Measurements from ENCODE around the gene NUP214. TPM values are rescaled to one million over a fixed set of nuclear protein-coding genes. Genes with fewer than 3 reads are reported as not detected.

The NUP214 gene
- total RNA-seq, 1 experiment from 2014 or later, result 10.8 TPM

GRCh38 chr9:131218370-131218769 lies 93.0 kb downstream of the NUP214 start:
- Histone ChIP-seq H3K36me3 (peaks cover 25% of the 10 kb centered on the region), H3K4me3 (no peak overlapping the region), H3K9me3 (replicated peaks) (no peaks in the 10 kb centered on the region), H3K4me1 (replicated peaks) (no peaks in the 10 kb centered on the region), H3K27me3 (replicated peaks) (no peaks in the 10 kb centered on the region), H3K27ac (no peak overlapping the region)
- DNase-seq (ENCODE audit: low read depth in 1 of 2, low spot score in 2 of 2), result no peak

GRCh38 chr9:131220485-131220884 lies 95.1 kb downstream of the NUP214 start:
- no peak overlapping the region for H3K4me3 ChIP-seq
- no peaks in the 10 kb centered on the region for H3K4me1 ChIP-seq (replicated peaks)
- no peak for DNase-seq (ENCODE audit: low read depth in 1 of 2, low spot score in 2 of 2)
- no peaks in the 10 kb centered on the region for H3K9me3 ChIP-seq (replicated peaks)
- H3K27ac ChIP-seq, result no peak overlapping the region
- no peaks in the 10 kb centered on the region for H3K27me3 ChIP-seq (replicated peaks)
- H3K36me3 ChIP-seq, result peaks cover 25% of the 10 kb centered on the region

GRCh38 chr9:131222460-131222859 lies 97.1 kb downstream of the NUP214 start:
- Histone ChIP-seq H3K9me3 (replicated peaks) (no peaks in the 10 kb centered on the region), H3K27me3 (replicated peaks) (no peaks in the 10 kb centered on the region), H3K27ac (no peak overlapping the region), H3K4me3 (no peak overlapping the region), H3K4me1 (replicated peaks) (0 out of 2 replicates have a peak, but pooled peaks cover 4% of the 10 kb centered on the region), H3K36me3 (peaks cover 25% of the 10 kb centered on the region)
- no peak for DNase-seq (ENCODE audit: low read depth in 1 of 2, low spot score in 2 of 2)

- Histone ChIP-seq H3K27me3 (replicated peaks) (no peaks in the 10 kb centered on the region), H3K36me3 (peaks cover 26% of the 10 kb centered on the region), H3K27ac (no peak overlapping the region), H3K9me3 (replicated peaks) (no peaks in the 10 kb centered on the region), H3K4me1 (replicated peaks) (0 out of 2 replicates have a peak, but pooled peaks cover 4% of the 10 kb centered on the region), H3K4me3 (no peak overlapping the region)
- DNase-seq (ENCODE audit: low read depth in 1 of 2, low spot score in 2 of 2), result no peak
Observed at GRCh38 chr9:131226226-131226625, 100.8 kb downstream of the NUP214 start.

GRCh38 chr9:131227112-131227958 lies 101.9 kb downstream of the NUP214 start:
- H3K4me1 ChIP-seq (replicated peaks), result 0 out of 2 replicates have a peak, but pooled peaks cover 4% of the 10 kb centered on the region
- H3K27ac ChIP-seq, result no peak overlapping the region
- H3K27me3 ChIP-seq (replicated peaks), result no peaks in the 10 kb centered on the region
- H3K9me3 ChIP-seq (replicated peaks), result no peaks in the 10 kb centered on the region
- H3K36me3 ChIP-seq, result peaks cover 26% of the 10 kb centered on the region
- H3K4me3 ChIP-seq, result no peak overlapping the region
- no peak for DNase-seq (ENCODE audit: low read depth in 1 of 2, low spot score in 2 of 2)

GRCh38 chr9:131227959-131228460 lies 102.6 kb downstream of the NUP214 start:
- no peak for DNase-seq (ENCODE audit: low read depth in 1 of 2, low spot score in 2 of 2)

GRCh38 chr9:131228988-131229387 lies 103.6 kb downstream of the NUP214 start:
- DNase-seq (ENCODE audit: low read depth in 1 of 2, low spot score in 2 of 2), result no peak
- Histone ChIP-seq H3K27me3 (replicated peaks) (no peaks in the 10 kb centered on the region), H3K9me3 (replicated peaks) (no peaks in the 10 kb centered on the region), H3K4me1 (replicated peaks) (0 out of 2 replicates have a peak, but pooled peaks cover 4% of the 10 kb centered on the region), H3K36me3 (peaks cover 30% of the 10 kb centered on the region), H3K4me3 (no peak overlapping the region), H3K27ac (no peak overlapping the region)

More at GRCh38 chr9:131227959-131228460, 102.6 kb downstream of the NUP214 start:
- Histone ChIP-seq H3K4me3 (no peak overlapping the region), H3K27ac (no peak overlapping the region), H3K9me3 (replicated peaks) (no peaks in the 10 kb centered on the region), H3K4me1 (replicated peaks) (0 out of 2 replicates have a peak, but pooled peaks cover 4% of the 10 kb centered on the region), H3K36me3 (peaks cover 26% of the 10 kb centered on the region), H3K27me3 (replicated peaks) (no peaks in the 10 kb centered on the region)

- Histone ChIP-seq H3K36me3 (peaks cover 29% of the 10 kb centered on the region), H3K4me3 (no peak overlapping the region), H3K27me3 (replicated peaks) (no peaks in the 10 kb centered on the region), H3K9me3 (replicated peaks) (no peaks in the 10 kb centered on the region), H3K4me1 (replicated peaks) (peaks cover 9% of the 10 kb centered on the region), H3K27ac (no peak overlapping the region)
- no peak for DNase-seq (ENCODE audit: low read depth in 1 of 2, low spot score in 2 of 2)
Observed at GRCh38 chr9:131233556-131233955, 108.2 kb downstream of the NUP214 start.

- no peaks in the 10 kb centered on the region for H3K27me3 ChIP-seq (replicated peaks)
- H3K4me1 ChIP-seq (replicated peaks), result peaks cover 13% of the 10 kb centered on the region
- H3K4me3 ChIP-seq, result no peak overlapping the region
- H3K27ac ChIP-seq, result no peak overlapping the region
- peaks cover 25% of the 10 kb centered on the region for H3K36me3 ChIP-seq
- no peak for DNase-seq (ENCODE audit: low read depth in 1 of 2, low spot score in 2 of 2)
- no peaks in the 10 kb centered on the region for H3K9me3 ChIP-seq (replicated peaks)
Observed at GRCh38 chr9:131233995-131234394, 108.6 kb downstream of the NUP214 start.

GRCh38 chr9:131234799-131235479 lies 109.6 kb downstream of the NUP214 start:
- Histone ChIP-seq H3K27me3 (replicated peaks) (no peaks in the 10 kb centered on the region), H3K9me3 (replicated peaks) (no peaks in the 10 kb centered on the region), H3K4me3 (no peak overlapping the region), H3K36me3 (peaks cover 17% of the 10 kb centered on the region), H3K27ac (no peak overlapping the region), H3K4me1 (replicated peaks) (peaks cover 13% of the 10 kb centered on the region)
- DNase-seq (ENCODE audit: low read depth in 1 of 2, low spot score in 2 of 2), result no peak

GRCh38 chr9:131235480-131235851 lies 110.1 kb downstream of the NUP214 start:
- Histone ChIP-seq H3K4me3 (no peak overlapping the region), H3K36me3 (peaks cover 13% of the 10 kb centered on the region), H3K27me3 (replicated peaks) (no peaks in the 10 kb centered on the region), H3K27ac (no peak overlapping the region), H3K9me3 (replicated peaks) (no peaks in the 10 kb centered on the region), H3K4me1 (replicated peaks) (peaks cover 13% of the 10 kb centered on the region)
- no peak for DNase-seq (ENCODE audit: low read depth in 1 of 2, low spot score in 2 of 2)

- H3K27me3 ChIP-seq (replicated peaks), result no peaks in the 10 kb centered on the region
- H3K36me3 ChIP-seq, result peaks cover 9% of the 10 kb centered on the region
- peaks cover 13% of the 10 kb centered on the region for H3K4me1 ChIP-seq (replicated peaks)
- H3K27ac ChIP-seq, result no peak overlapping the region
- DNase-seq (ENCODE audit: low read depth in 1 of 2, low spot score in 2 of 2), result no peak
- no peak overlapping the region for H3K4me3 ChIP-seq
- no peaks in the 10 kb centered on the region for H3K9me3 ChIP-seq (replicated peaks)
Observed at GRCh38 chr9:131236161-131236560, 110.8 kb downstream of the NUP214 start.

GRCh38 chr9:131236761-131237160 lies 111.4 kb downstream of the NUP214 start:
- no peak for DNase-seq (ENCODE audit: low read depth in 1 of 2, low spot score in 2 of 2)
- Histone ChIP-seq H3K27ac (no peak overlapping the region), H3K4me3 (no peak overlapping the region), H3K9me3 (replicated peaks) (no peaks in the 10 kb centered on the region), H3K4me1 (replicated peaks) (peaks cover 13% of the 10 kb centered on the region), H3K27me3 (replicated peaks) (no peaks in the 10 kb centered on the region), H3K36me3 (peaks cover 9% of the 10 kb centered on the region)

- Histone ChIP-seq H3K27ac (no peak overlapping the region), H3K27me3 (replicated peaks) (no peaks in the 10 kb centered on the region), H3K9me3 (replicated peaks) (no peaks in the 10 kb centered on the region), H3K4me3 (no peak overlapping the region), H3K4me1 (replicated peaks) (peaks cover 13% of the 10 kb centered on the region), H3K36me3 (peaks cover 9% of the 10 kb centered on the region)
- DNase-seq (ENCODE audit: low read depth in 1 of 2, low spot score in 2 of 2), result no peak
Observed at GRCh38 chr9:131237291-131237690, 111.9 kb downstream of the NUP214 start.

Measured in SJSA1 (cell line).